GM12872 (cell line): Measurements from ENCODE around the gene PKIB.

Experiments used
- CTCF ChIP-seq: IDR thresholded peaks from 3 replicates; pipeline ENCODE4 v1.5.1; 2011; ENCODE audit warnings: low read depth, mild to moderate bottlenecking, low read length, moderate library complexity; ENCODE audit not compliant: insufficient read depth

PKIB gene

GRCh38 chr6:122609881-122610689 lies at the start of gene PKIB:
PKIB (plus strand) TSS chr6:122610405; CDS start chr6:122717795, 107,390 bp downstream.
- TF ChIP-seq CTCF, result peak; percentile 22; the same call in 1 of the 3 replicates

- no peak for TF ChIP-seq CTCF
These were observed 46.7 kb upstream of the PKIB start for GRCh38 chr6:122563364-122564052.

GRCh38 chr6:122564230-122564629 lies 46.0 kb upstream of the PKIB start:
- no peak for TF ChIP-seq CTCF

- no peak for TF ChIP-seq CTCF
These were observed 44.5 kb upstream of the PKIB start for GRCh38 chr6:122565708-122566107.

- TF ChIP-seq CTCF, result no peak
These were observed 43.2 kb upstream of the PKIB start for GRCh38 chr6:122567034-122567433.

GRCh38 chr6:122568350-122568749 lies 41.9 kb upstream of the PKIB start:
- no peak for TF ChIP-seq CTCF

GRCh38 chr6:122568797-122569221 lies 41.4 kb upstream of the PKIB start:
- TF ChIP-seq CTCF, result no peak
